K562 (cell line): ENCODE results near the gene RPS2. TPM values are rescaled to one million over a fixed set of nuclear protein-coding genes. Genes with fewer than 3 reads are reported as not detected.
A peak's percentile ranks its signal among the peaks of the same experiment; 100 is the strongest.

Experiments used
- ATF1 ChIP-seq, 2 experiments: fragments of 450-650 bp in 1 of 2; IDR thresholded peaks; 2 replicates each; pipeline ENCODE4 v1.6.1; 2016; ENCODE audit warnings: missing compliant biosample characterization in 1 of 2, missing genetic modification characterization in 1 of 2
- CAMTA2 ChIP-seq: fragments of 250-450 bp; sonication (Bioruptor Pico); conservative IDR thresholded peaks from 2 replicates; pipeline ENCODE4 v1.5.1; 2022
- ELF1 ChIP-seq: fragments of 200-800 bp; sonication (Bioruptor generic); IDR thresholded peaks from 2 replicates; pipeline ENCODE4 v1.6.1; 2016; ENCODE audit warnings: missing genetic modification characterization, missing compliant biosample characterization
- FOXO4 ChIP-seq: fragments of 450-650 bp; formaldehyde crosslinking; IDR thresholded peaks from 2 replicates; pipeline ENCODE4 v1.4.0; 2020; ENCODE audit warnings: mild to moderate bottlenecking, moderate library complexity
- IRF9 ChIP-seq: fragments of 450-650 bp; IDR thresholded peaks from 2 replicates; pipeline ENCODE4 v1.6.1; 2016; ENCODE audit warnings: missing biosample characterization, missing genetic modification characterization
- KHSRP ChIP-seq: fragments of 450-650 bp; IDR thresholded peaks from 2 replicates; pipeline ENCODE4 v1.6.1; 2017
- PRDM10 ChIP-seq: fragments of 450-650 bp; IDR thresholded peaks from 2 replicates; pipeline ENCODE4 v1.6.1; 2018; ENCODE audit not compliant: partially characterized antibody
- PRMT5 ChIP-seq: sonication (generic); formaldehyde crosslinking; IDR thresholded peaks from 2 replicates; pipeline ENCODE4 v1.5.0; 2020; ENCODE audit warnings: missing genetic modification reagents
- RBM14 ChIP-seq: fragments of 200-400 bp; formaldehyde crosslinking; IDR thresholded peaks from 2 replicates; pipeline ENCODE4 v1.6.1; 2018; ENCODE audit warnings: low read depth, mild to moderate bottlenecking, low read length, moderate library complexity, borderline replicate concordance; ENCODE audit not compliant: insufficient read depth
- RBM34 ChIP-seq: fragments of 200-400 bp; formaldehyde crosslinking; IDR thresholded peaks from 2 replicates; pipeline ENCODE4 v1.6.1; 2018; ENCODE audit warnings: low read length, borderline replicate concordance; ENCODE audit not compliant: insufficient read depth
- SMARCE1 ChIP-seq: fragments of 450-650 bp; IDR thresholded peaks from 2 replicates; pipeline ENCODE4 v1.7.1; 2016; ENCODE audit warnings: mild to moderate bottlenecking
- ZNF347 ChIP-seq: fragments of 450-650 bp; formaldehyde crosslinking; IDR thresholded peaks from 2 replicates; pipeline ENCODE4 v1.4.0; 2020; ENCODE audit warnings: low read depth, mild to moderate bottlenecking, moderate library complexity
- ZNF398 ChIP-seq: fragments of 250-450 bp; sonication (Bioruptor Pico); IDR thresholded peaks from 2 replicates; pipeline ENCODE4 v1.8.0; 2021; ENCODE audit warnings: moderate library complexity, mild to moderate bottlenecking, inconsistent platforms
- ZSCAN32 ChIP-seq: fragments of 450-650 bp; formaldehyde crosslinking; IDR thresholded peaks from 2 replicates; pipeline ENCODE4 v1.4.0; 2020; ENCODE audit warnings: mild to moderate bottlenecking, moderate library complexity
- ZZZ3 ChIP-seq: fragments of 450-650 bp; IDR thresholded peaks from 2 replicates; pipeline ENCODE4 v1.6.1; 2016; ENCODE audit warnings: antibody characterized with exemption, mild to moderate bottlenecking, moderate library complexity
- polyA plus RNA-seq, 8 experiments: library from polyadenylated mRNA; depleted of rRNA in 4 of 8; stranded (reverse) in 5 of 8; unstranded in 3 of 8; fragments of >200 nt; fragmentation: Nextera tagmentation in 2 of 8; fragmentation: Illumina TruSeq in 1 of 8; extraction: Ambion mirVana in 2 of 8; extraction: Trizol in 1 of 8; gene quantifications; 2 replicates each; pipeline versions ENCODE4 v1.2.1 to v1.2.3, GENCODE V29; 2011 to 2014; ENCODE audit warnings: inconsistent platforms in 1 of 8, missing spikeins in 1 of 8
- total RNA-seq, 7 experiments: library from RNA; depleted of rRNA in 6 of 7; stranded (reverse); fragments of >200 nt in 6 of 7; fragmentation: Illumina TruSeq in 2 of 7; extraction: Trizol in 2 of 7; gene quantifications; 2 replicates each; pipeline versions ENCODE4 v1.2.1 to v1.2.3, GENCODE V29; 2011 to 2021; ENCODE audit warnings: low replicate concordance in 1 of 7

RPS2 gene
- total and polyA plus RNA-seq, 9 of the 15 experiments (the other 6 are each of a cell fraction or from before 2014, with no cell fraction given): 834 to 4,794 (median 3,793) TPM

- TF ChIP-seq FOXO4 (CRISPR knock-in tag): no peak
- TF ChIP-seq RBM34: no peak
- no peak for TF ChIP-seq RBM14
- TF ChIP-seq SMARCE1: no peak
- no peak for TF ChIP-seq PRDM10
- no peak for TF ChIP-seq ZNF347
- no peak for TF ChIP-seq IRF9 (tag)
- no peak for TF ChIP-seq CAMTA2 (CRISPR knock-in tag)
- no peak for TF ChIP-seq ZSCAN32 (CRISPR knock-in tag)
- no peak for TF ChIP-seq ELF1 (tag)
- TF ChIP-seq ATF1 (CRISPR knock-in tag; IDR thresholded peaks at IDR 0.05): no peak
- peak; percentile 50 for TF ChIP-seq ATF1 (tag; IDR thresholded peaks at IDR 0.05)
- TF ChIP-seq PRMT5: no peak
- TF ChIP-seq ZZZ3: no peak
- TF ChIP-seq KHSRP: no peak
- no peak for TF ChIP-seq ZNF398
Observed at GRCh38 chr16:2003827-2004641, 39.4 kb upstream of the RPS2 start (continued).
